CD4-positive, CD25-positive, alpha-beta regulatory T cell (primary cell): ENCODE measurements around the gene ACY1. TPM values are rescaled to one million over a fixed set of nuclear protein-coding genes. Genes with fewer than 3 reads are reported as not detected.

ENCODE experiments used
- ATAC-seq, 2 donors: fragments of 150-1000 bp; cut with Tn5 transposase; one replicate each; pipeline ENCODE4 v1.10.0; 2021; ENCODE audit warnings: low read depth in 2 of 2, moderate number of reproducible peaks in 2 of 2, moderate library complexity in 1 of 2
- DNase-seq, 3 donors: peaks; one replicate each; pipeline versions ENCODE4 v3.0.0 to v3.0.0-alpha.2; 2012 to 2022; ENCODE audit warnings: mixed read lengths in 1 of 3
- H3K27ac ChIP-seq: one replicate; pipeline ENCODE4 v1.7.0; 2013; ENCODE audit warnings: mild to moderate bottlenecking, low read length; ENCODE audit not compliant: insufficient read depth, poor library complexity, severe bottlenecking
- H3K27me3 ChIP-seq: one replicate; pipeline ENCODE4 v1.7.0; 2013; ENCODE audit warnings: low read length; ENCODE audit not compliant: control insufficient read depth, insufficient read depth
- H3K36me3 ChIP-seq: one replicate; pipeline ENCODE4 v1.7.0; 2013; ENCODE audit warnings: mild to moderate bottlenecking, low read length, moderate library complexity; ENCODE audit not compliant: control insufficient read depth, insufficient read depth
- H3K4me1 ChIP-seq: 2 replicates; pipeline ENCODE4 v1.7.0; 2013; ENCODE audit warnings: mild to moderate bottlenecking, low read length; ENCODE audit not compliant: insufficient read depth, control insufficient read depth, poor library complexity, severe bottlenecking
- H3K4me3 ChIP-seq: one replicate; pipeline ENCODE4 v1.7.0; 2013; ENCODE audit warnings: low read depth, mild to moderate bottlenecking, low read length, moderate library complexity
- H3K9me3 ChIP-seq, 2 experiments: 1 replicate in 1 of 2; 2 replicates in 1 of 2; pipeline ENCODE4 v1.7.0; 2013; ENCODE audit warnings: low read length in 2 of 2, mild to moderate bottlenecking in 1 of 2, moderate library complexity in 1 of 2; ENCODE audit not compliant: control insufficient read depth in 2 of 2
- H3K27ac Mint-ChIP-seq, 3 donors: one replicate each; pipeline ENCODE4 v1.8.0; 2020 to 2022; ENCODE audit warnings: mild to moderate bottlenecking in 3 of 3, mixed read lengths in 3 of 3, moderate library complexity in 2 of 3
- H3K27me3 Mint-ChIP-seq: one replicate; pipeline ENCODE4 v1.8.0; 2022; ENCODE audit warnings: mild to moderate bottlenecking, mixed read lengths
- H3K36me3 Mint-ChIP-seq: one replicate; pipeline ENCODE4 v1.8.0; 2020; ENCODE audit warnings: mixed read lengths
- H3K4me1 Mint-ChIP-seq, 4 donors: one replicate each; pipeline ENCODE4 v1.8.0; 2020 to 2022; ENCODE audit warnings: mixed read lengths in 4 of 4, mild to moderate bottlenecking in 1 of 4
- H3K4me3 Mint-ChIP-seq, 4 donors: one replicate each; pipeline ENCODE4 v1.8.0; 2020 to 2022; ENCODE audit warnings: mild to moderate bottlenecking in 4 of 4, mixed read lengths in 4 of 4, moderate library complexity in 3 of 4
- H3K9me3 Mint-ChIP-seq, 7 donors: one replicate each; pipeline ENCODE4 v1.8.0; 2020 to 2022; ENCODE audit warnings: mixed read lengths in 7 of 7, mild to moderate bottlenecking in 3 of 7, moderate library complexity in 2 of 7
- polyA plus RNA-seq, 4 donors: library from polyadenylated mRNA; unstranded; fragments of 300-500 nt; fragmentation: Illumina TruSeq; gene quantifications; one replicate each; pipeline ENCODE4 v1.2.3, GENCODE V29; 2021
- total RNA-seq: library from RNA; stranded (reverse); gene quantifications from one replicate; pipeline ENCODE4 v1.2.3, GENCODE V29; 2022

The ACY1 gene
- total and polyA plus RNA-seq, 5 donors from 2014 or later = 6.4 to 14.7 (median 10.9) TPM

DNA sequence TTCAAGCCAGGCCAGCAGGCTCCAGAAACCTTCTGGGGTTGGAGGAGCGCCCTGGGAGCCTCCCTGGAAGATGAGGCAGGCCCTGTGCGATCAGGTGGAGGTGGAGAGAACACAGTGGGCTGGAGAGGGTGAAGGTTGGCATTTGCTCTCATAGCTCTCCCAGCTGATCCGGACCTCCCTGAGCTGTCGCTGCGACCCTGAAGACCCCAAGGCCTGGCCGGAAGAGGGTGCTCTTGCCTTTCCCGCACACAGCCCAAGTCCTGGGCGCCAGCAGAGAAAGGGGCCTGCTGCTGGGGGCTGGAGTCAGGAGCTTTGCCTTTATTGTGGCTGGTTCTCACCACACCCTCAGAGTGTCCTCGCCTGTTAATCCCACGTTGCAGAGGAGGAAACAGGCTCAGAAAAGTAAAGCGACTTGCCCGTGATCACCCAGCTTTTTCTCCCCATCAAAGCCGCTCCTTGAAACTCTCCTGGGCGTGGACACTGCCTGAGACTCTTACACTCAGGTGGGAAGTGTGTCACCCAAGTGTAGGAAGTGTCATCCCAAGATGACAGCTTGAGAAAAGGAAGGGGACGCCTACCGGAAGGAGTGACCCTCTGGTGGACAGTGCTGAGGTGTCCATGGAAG is 20.9 kb downstream of the ACY1 start:
- no peak overlapping the region for H3K27ac Mint-ChIP-seq
- no peak for ATAC-seq
- no peak overlapping the region for H3K4me3 Mint-ChIP-seq
- Histone ChIP-seq H3K36me3 (no peaks in the 10 kb centered on the region), H3K27ac (no peak overlapping the region), H3K4me1 (peaks cover 16% of the 10 kb centered on the region), H3K4me3 (no peak overlapping the region), H3K27me3 (no peaks in the 10 kb centered on the region), H3K9me3 (no peaks in the 10 kb centered on the region)
- no peaks in the 10 kb centered on the region for H3K9me3 Mint-ChIP-seq
- no peak for DNase-seq
- peaks cover 10% of the 10 kb centered on the region for H3K27me3 Mint-ChIP-seq
- peaks cover 0 to 21% (median 5%) of the 10 kb centered on the region in 4 donors for H3K4me1 Mint-ChIP-seq
- H3K36me3 Mint-ChIP-seq = no peaks in the 10 kb centered on the region

DNA sequence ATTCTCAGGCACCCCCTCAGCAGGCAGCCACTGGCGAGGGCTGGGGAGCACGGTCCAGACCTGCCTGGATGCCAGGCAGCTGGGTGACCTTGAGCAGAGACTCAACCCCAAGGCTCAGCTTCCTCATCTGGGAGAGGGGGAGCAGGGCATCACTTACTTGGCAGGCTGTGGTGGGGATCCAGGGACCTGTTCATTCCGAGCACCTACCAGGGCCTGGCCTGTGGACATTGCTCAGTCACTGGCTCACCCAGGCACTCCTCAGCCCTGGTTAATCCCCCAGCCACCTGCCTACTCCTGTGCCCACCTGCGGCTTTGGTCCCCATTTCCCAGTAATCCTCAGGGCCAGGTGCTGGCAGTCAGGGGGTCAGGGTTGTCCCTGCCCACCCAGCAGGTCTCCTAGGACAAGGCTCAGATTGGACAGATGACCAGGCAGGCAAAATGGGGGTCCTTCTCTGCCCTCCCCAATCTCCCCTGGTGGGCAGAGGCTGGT is 21.6 kb downstream of the ACY1 start:
- Histone ChIP-seq H3K27me3 (no peaks in the 10 kb centered on the region), H3K9me3 (no peaks in the 10 kb centered on the region), H3K27ac (no peak overlapping the region), H3K4me3 (no peak overlapping the region), H3K4me1 (peaks cover 16% of the 10 kb centered on the region), H3K36me3 (no peaks in the 10 kb centered on the region)
- H3K27ac Mint-ChIP-seq = no peak overlapping the region
- peaks cover 5% of the 10 kb centered on the region for H3K27me3 Mint-ChIP-seq
- peaks cover 0 to 21% (median 5%) of the 10 kb centered on the region in 4 donors for H3K4me1 Mint-ChIP-seq
- no peak for ATAC-seq
- DNase-seq = no peak
- H3K9me3 Mint-ChIP-seq = no peaks in the 10 kb centered on the region
- no peaks in the 10 kb centered on the region for H3K36me3 Mint-ChIP-seq
- no peak overlapping the region for H3K4me3 Mint-ChIP-seq

DNA sequence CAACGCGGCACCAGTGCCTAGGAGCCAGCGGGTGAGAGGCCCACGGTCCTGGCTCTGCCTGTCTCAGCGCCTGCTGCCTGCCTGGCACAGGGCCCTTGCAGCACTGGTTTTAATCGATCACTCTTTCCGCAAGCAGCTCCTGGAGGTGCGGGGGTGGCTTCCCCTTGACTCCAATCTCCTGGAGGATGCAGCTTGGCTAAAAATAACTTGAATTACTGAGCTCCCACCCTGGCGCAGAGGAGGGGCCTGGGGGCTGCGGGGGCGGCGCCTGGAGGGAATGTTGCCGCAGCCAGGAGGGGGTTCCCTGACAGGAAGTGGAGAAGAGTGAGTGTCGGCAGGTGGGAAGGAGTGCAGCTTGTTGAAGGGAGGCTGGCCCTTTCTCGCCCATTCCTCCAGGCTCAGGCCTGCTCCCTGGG is 22.2 kb downstream of the ACY1 start:
- peaks cover 0 to 23% (median 5%) of the 10 kb centered on the region in 4 donors for H3K4me1 Mint-ChIP-seq
- no peaks in the 10 kb centered on the region for H3K9me3 Mint-ChIP-seq
- no peak overlapping the region for H3K4me3 Mint-ChIP-seq
- DNase-seq (no peak), ATAC-seq (no peak)
- H3K4me3 ChIP-seq = no peak overlapping the region
- H3K27ac ChIP-seq = no peak overlapping the region
- H3K36me3 ChIP-seq = no peaks in the 10 kb centered on the region
- H3K36me3 Mint-ChIP-seq = no peaks in the 10 kb centered on the region
- H3K27ac Mint-ChIP-seq = peak overlapping the region in 1 of 3 donors; percentile 43
- peaks cover 16% of the 10 kb centered on the region for H3K4me1 ChIP-seq
- no peaks in the 10 kb centered on the region for H3K27me3 ChIP-seq
- H3K27me3 Mint-ChIP-seq = peaks cover 5% of the 10 kb centered on the region
- H3K9me3 ChIP-seq = no peaks in the 10 kb centered on the region

DNA sequence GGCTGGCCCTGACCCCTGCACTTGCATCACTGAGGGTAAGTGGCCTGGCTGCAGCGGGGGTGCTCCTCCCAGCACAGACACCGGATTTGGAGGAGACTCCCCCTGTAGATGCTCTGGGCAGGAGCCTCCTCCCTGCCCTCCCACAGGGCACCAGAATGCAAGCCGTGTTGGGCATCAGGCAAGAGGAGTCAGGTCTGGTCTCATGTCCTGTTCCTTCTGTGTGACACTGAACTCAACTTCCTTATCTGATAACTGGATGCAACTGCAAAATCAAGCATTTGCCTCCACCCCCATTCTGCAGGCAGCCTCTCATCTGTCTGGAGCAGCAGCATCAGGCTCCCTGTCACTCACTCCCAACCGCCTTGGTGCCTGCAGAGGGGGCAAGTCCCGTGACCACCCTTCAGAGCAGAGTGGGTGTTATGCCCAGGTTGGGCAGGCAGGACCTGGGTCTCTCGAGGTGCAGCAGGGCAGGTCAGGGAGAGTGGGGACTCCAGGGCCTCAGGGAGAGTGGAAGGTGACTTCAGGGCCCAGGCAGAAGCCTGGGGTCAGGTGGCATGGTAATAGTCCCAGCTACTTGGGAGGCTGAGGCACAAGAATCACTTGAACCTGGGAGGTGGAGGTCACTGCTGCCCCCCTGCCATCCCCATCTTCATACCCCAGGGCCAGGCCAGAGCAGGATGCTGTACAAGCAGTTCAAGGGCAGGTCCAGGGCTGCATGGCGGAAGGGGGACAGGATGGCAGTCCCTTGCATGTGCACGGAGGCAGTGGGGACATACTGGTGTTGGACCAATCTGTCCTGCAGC is 22.9 kb downstream of the ACY1 start:
- peaks cover 15% of the 10 kb centered on the region for H3K4me1 ChIP-seq

DNA sequence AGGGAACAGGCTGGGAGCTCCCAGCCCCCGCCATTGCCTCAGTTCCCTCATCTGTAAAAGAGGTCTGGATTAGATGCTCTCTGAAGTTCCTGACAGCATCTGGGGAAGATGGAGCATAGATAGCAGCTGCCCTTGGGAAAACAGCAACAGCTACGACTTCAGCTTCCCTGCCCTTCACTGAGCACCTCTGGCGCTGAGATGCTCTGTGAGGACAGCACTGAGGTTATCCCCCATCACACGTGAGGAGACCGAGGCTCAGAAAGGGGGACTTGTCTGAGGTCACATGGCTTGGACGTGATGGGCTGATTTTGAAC is 23.4 kb downstream of the ACY1 start:
- Mint-ChIP-seq H3K4me3 (no peak overlapping the region), H3K27me3 (no peaks in the 10 kb centered on the region), H3K4me1 (peaks cover 0 to 18% (median under 1%) of the 10 kb centered on the region in 4 donors), H3K27ac (no peak overlapping the region), H3K9me3 (peaks cover 0 to 1% (median 0%) of the 10 kb centered on the region in 7 donors), H3K36me3 (no peaks in the 10 kb centered on the region)
- H3K9me3 ChIP-seq = no peaks in the 10 kb centered on the region
- no peaks in the 10 kb centered on the region for H3K27me3 ChIP-seq
- no peak for ATAC-seq
- H3K4me1 ChIP-seq = peaks cover 9% of the 10 kb centered on the region
- no peak overlapping the region for H3K27ac ChIP-seq
- no peak overlapping the region for H3K4me3 ChIP-seq
- DNase-seq = no peak
- H3K36me3 ChIP-seq = no peaks in the 10 kb centered on the region

More for the DNA sequence above, 22.9 kb downstream of the ACY1 start:
- no peak overlapping the region for H3K27ac Mint-ChIP-seq
- Histone ChIP-seq H3K4me3 (no peak overlapping the region), H3K9me3 (no peaks in the 10 kb centered on the region), H3K36me3 (no peaks in the 10 kb centered on the region), H3K27ac (no peak overlapping the region), H3K27me3 (no peaks in the 10 kb centered on the region)
- H3K4me1 Mint-ChIP-seq = peaks cover 0 to 23% (median 4%) of the 10 kb centered on the region in 4 donors
- no peaks in the 10 kb centered on the region for H3K36me3 Mint-ChIP-seq
- H3K9me3 Mint-ChIP-seq = peaks cover 0 to 1% (median 0%) of the 10 kb centered on the region in 7 donors
- no peak for ATAC-seq
- no peak overlapping the region for H3K4me3 Mint-ChIP-seq
- H3K27me3 Mint-ChIP-seq = peaks cover 4% of the 10 kb centered on the region
- DNase-seq = no peak

DNA sequence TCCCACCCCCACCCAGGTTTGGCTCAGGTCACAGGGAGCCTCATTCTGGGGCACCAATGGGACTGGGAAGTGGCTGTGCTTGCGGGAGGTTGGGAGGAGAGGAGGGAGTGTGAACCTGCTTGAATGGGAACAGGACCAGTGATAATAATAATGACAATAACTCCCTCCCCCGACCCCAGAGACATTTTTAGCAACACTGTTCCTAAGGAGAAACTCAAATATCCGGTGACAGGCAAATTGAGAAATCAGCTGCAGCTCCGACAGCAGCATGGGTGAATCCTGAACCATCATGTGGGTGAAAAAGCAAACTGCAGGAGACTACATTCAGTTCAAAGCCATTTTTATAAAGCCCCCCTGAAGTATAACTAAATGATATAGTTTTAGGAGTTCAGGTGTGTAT is 24.0 kb downstream of the ACY1 start:
- Histone ChIP-seq H3K36me3 (no peaks in the 10 kb centered on the region), H3K27ac (no peak overlapping the region), H3K9me3 (no peaks in the 10 kb centered on the region), H3K4me1 (peaks cover 8% of the 10 kb centered on the region), H3K27me3 (no peaks in the 10 kb centered on the region), H3K4me3 (no peak overlapping the region)
- peaks cover 0 to 1% (median 0%) of the 10 kb centered on the region in 7 donors for H3K9me3 Mint-ChIP-seq
- H3K4me3 Mint-ChIP-seq = no peak overlapping the region
- no peaks in the 10 kb centered on the region for H3K27me3 Mint-ChIP-seq
- peaks cover 0 to 17% (median 0%) of the 10 kb centered on the region in 4 donors for H3K4me1 Mint-ChIP-seq
- no peaks in the 10 kb centered on the region for H3K36me3 Mint-ChIP-seq
- ATAC-seq (no peak), DNase-seq (no peak)
- peak overlapping the region in 1 of 3 donors; percentile 68 for H3K27ac Mint-ChIP-seq

DNA sequence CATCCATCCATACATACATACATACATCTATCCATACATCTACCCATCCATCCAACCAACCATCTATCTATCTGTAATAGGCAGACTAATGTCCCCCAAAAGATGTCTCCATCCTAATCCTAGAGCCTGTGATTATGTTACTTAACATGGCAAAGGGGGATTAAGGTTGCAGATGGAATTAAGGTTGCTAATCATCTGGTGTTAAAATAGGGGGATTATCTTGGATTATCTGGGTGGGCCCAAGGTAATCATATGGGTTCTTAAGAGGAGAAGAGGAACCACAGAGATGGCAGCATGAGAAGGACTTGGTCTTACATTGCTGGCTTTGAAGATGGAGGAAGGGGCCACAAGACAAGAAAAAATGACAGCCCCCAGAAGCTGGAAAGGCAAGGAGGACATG is 27.1 kb downstream of the ACY1 start:
- Mint-ChIP-seq H3K36me3 (no peaks in the 10 kb centered on the region), H3K27me3 (no peaks in the 10 kb centered on the region), H3K4me3 (no peak overlapping the region), H3K27ac (no peak overlapping the region), H3K9me3 (peaks cover 0 to 1% (median 0%) of the 10 kb centered on the region in 7 donors), H3K4me1 (peaks cover 0 to 12% (median 0%) of the 10 kb centered on the region in 4 donors)
- H3K36me3 ChIP-seq = no peaks in the 10 kb centered on the region
- peaks cover 8% of the 10 kb centered on the region for H3K4me1 ChIP-seq
- H3K27me3 ChIP-seq = no peaks in the 10 kb centered on the region
- DNase-seq (no peak), ATAC-seq (no peak)
- no peak overlapping the region for H3K4me3 ChIP-seq
- no peaks in the 10 kb centered on the region for H3K9me3 ChIP-seq
- H3K27ac ChIP-seq = no peak overlapping the region
